WTC11 (cell line): Measurements from ENCODE around the gene MFSD2A.

Experiments
- CREM ChIP-seq: sonication (generic); formaldehyde crosslinking; IDR thresholded peaks from 2 replicates; pipeline ENCODE4 v1.8.1; 2022; ENCODE audit warnings: mild to moderate bottlenecking, missing genetic modification reagents, moderate library complexity
- GRHL2 ChIP-seq: fragments of 250-450 bp; sonication (Bioruptor Pico); IDR thresholded peaks from 2 replicates; pipeline ENCODE4 v1.8.0; 2022; ENCODE audit warnings: mild to moderate bottlenecking, moderate library complexity; ENCODE audit not compliant: insufficient replicate concordance, severe bottlenecking
- KAT7 ChIP-seq: sonication (generic); formaldehyde crosslinking; IDR thresholded peaks from 2 replicates; pipeline ENCODE4 v1.8.1; 2023; ENCODE audit warnings: missing genetic modification reagents, mild to moderate bottlenecking, borderline replicate concordance
- SMAD3 ChIP-seq: sonication (generic); formaldehyde crosslinking; IDR thresholded peaks from 2 replicates; pipeline ENCODE4 v1.8.0; 2022; ENCODE audit warnings: missing genetic modification reagents, mild to moderate bottlenecking, borderline replicate concordance
- SP1 ChIP-seq: sonication (generic); formaldehyde crosslinking; conservative IDR thresholded peaks from 2 replicates; pipeline ENCODE4 v1.8.1; 2022; ENCODE audit warnings: missing genetic modification reagents
- TEAD4 ChIP-seq: sonication (generic); formaldehyde crosslinking; IDR thresholded peaks from 2 replicates; pipeline ENCODE4 v1.8.0; 2022; ENCODE audit warnings: mild to moderate bottlenecking, missing genetic modification reagents
- TF ChIP-seq, protein P1 (sequence below): fragments of 200-600 bp; IDR thresholded peaks from 2 replicates; pipeline ENCODE4 v1.8.0; 2022; ENCODE audit warnings: antibody characterized with exemption
- TF ChIP-seq, protein P2 (sequence below): sonication (generic); formaldehyde crosslinking; IDR thresholded peaks from 2 replicates; pipeline ENCODE4 v1.8.1; 2023; ENCODE audit warnings: mild to moderate bottlenecking, missing genetic modification reagents, borderline replicate concordance
- TF ChIP-seq, protein P3 (sequence below): sonication (generic); formaldehyde crosslinking; IDR thresholded peaks from 2 replicates; pipeline ENCODE4 v1.8.1; 2023; ENCODE audit warnings: mild to moderate bottlenecking, moderate library complexity, missing genetic modification reagents
- TF ChIP-seq, protein P4 (sequence below): fragments of 250-450 bp; sonication (Bioruptor Pico); IDR thresholded peaks from 2 replicates; pipeline ENCODE4 v1.9.0; 2021; ENCODE audit warnings: mild to moderate bottlenecking
- TF ChIP-seq, protein P5 (sequence below): sonication (generic); formaldehyde crosslinking; IDR thresholded peaks from 2 replicates; pipeline ENCODE4 v1.8.1; 2022; ENCODE audit warnings: mild to moderate bottlenecking, missing genetic modification reagents, moderate library complexity, borderline replicate concordance
- TF ChIP-seq, protein P6 (sequence below): fragments of 250-450 bp; sonication (Bioruptor Pico); IDR thresholded peaks from 2 replicates; pipeline ENCODE4 v2.1.2; 2022; ENCODE audit warnings: mild to moderate bottlenecking, moderate library complexity
- TF ChIP-seq, protein P7 (sequence below): sonication (generic); formaldehyde crosslinking; IDR thresholded peaks from 2 replicates; pipeline ENCODE4 v1.8.0; 2022; ENCODE audit warnings: mild to moderate bottlenecking, missing genetic modification reagents

DNA sequence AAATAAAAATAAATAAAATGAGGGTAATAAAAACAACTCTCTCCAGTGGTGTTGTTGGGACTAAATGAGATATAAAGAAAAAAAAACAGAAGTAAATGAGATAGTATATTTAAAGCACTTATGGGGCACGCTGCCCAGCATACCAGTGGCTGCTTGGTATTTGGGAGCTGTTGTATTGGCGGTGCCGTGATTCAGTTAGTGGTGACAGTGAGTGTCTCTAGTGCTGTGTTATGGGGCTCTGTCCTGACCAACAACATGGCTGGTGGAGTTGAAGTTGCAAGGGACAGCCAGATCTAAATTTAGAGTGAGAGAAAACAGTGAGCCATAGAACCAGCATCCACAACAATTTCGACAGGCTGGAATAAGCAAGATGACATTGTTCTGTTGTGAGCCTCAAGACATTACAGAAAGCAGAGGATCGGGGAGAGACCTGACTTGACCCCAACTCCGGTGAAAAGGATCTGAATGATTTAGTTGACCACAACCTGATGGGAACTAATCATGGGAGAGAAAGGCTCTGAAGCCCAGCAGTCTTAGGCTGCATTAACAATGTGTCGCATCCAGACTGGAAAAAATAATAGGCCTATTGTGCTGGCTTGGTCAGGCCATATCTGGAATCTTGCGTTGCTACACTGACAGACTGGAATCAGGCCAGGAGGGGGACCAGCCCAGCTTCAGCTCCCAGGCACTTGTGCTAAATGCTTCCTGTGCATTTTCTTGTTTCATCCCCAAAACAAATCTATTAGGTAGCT, 2.4 kb upstream of the MFSD2A start:
- TF ChIP-seq, protein P1, sequence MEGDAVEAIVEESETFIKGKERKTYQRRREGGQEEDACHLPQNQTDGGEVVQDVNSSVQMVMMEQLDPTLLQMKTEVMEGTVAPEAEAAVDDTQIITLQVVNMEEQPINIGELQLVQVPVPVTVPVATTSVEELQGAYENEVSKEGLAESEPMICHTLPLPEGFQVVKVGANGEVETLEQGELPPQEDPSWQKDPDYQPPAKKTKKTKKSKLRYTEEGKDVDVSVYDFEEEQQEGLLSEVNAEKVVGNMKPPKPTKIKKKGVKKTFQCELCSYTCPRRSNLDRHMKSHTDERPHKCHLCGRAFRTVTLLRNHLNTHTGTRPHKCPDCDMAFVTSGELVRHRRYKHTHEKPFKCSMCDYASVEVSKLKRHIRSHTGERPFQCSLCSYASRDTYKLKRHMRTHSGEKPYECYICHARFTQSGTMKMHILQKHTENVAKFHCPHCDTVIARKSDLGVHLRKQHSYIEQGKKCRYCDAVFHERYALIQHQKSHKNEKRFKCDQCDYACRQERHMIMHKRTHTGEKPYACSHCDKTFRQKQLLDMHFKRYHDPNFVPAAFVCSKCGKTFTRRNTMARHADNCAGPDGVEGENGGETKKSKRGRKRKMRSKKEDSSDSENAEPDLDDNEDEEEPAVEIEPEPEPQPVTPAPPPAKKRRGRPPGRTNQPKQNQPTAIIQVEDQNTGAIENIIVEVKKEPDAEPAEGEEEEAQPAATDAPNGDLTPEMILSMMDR, result no peak
- TF ChIP-seq KAT7 (CRISPR knock-in tag), result no peak
- TF ChIP-seq GRHL2 (CRISPR knock-in tag), result no peak
- no peak for TF ChIP-seq TEAD4 (CRISPR knock-in tag)
- TF ChIP-seq, protein P2, sequence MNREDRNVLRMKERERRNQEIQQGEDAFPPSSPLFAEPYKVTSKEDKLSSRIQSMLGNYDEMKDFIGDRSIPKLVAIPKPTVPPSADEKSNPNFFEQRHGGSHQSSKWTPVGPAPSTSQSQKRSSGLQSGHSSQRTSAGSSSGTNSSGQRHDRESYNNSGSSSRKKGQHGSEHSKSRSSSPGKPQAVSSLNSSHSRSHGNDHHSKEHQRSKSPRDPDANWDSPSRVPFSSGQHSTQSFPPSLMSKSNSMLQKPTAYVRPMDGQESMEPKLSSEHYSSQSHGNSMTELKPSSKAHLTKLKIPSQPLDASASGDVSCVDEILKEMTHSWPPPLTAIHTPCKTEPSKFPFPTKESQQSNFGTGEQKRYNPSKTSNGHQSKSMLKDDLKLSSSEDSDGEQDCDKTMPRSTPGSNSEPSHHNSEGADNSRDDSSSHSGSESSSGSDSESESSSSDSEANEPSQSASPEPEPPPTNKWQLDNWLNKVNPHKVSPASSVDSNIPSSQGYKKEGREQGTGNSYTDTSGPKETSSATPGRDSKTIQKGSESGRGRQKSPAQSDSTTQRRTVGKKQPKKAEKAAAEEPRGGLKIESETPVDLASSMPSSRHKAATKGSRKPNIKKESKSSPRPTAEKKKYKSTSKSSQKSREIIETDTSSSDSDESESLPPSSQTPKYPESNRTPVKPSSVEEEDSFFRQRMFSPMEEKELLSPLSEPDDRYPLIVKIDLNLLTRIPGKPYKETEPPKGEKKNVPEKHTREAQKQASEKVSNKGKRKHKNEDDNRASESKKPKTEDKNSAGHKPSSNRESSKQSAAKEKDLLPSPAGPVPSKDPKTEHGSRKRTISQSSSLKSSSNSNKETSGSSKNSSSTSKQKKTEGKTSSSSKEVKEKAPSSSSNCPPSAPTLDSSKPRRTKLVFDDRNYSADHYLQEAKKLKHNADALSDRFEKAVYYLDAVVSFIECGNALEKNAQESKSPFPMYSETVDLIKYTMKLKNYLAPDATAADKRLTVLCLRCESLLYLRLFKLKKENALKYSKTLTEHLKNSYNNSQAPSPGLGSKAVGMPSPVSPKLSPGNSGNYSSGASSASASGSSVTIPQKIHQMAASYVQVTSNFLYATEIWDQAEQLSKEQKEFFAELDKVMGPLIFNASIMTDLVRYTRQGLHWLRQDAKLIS (CRISPR knock-in tag), result no peak
- TF ChIP-seq, protein P3, sequence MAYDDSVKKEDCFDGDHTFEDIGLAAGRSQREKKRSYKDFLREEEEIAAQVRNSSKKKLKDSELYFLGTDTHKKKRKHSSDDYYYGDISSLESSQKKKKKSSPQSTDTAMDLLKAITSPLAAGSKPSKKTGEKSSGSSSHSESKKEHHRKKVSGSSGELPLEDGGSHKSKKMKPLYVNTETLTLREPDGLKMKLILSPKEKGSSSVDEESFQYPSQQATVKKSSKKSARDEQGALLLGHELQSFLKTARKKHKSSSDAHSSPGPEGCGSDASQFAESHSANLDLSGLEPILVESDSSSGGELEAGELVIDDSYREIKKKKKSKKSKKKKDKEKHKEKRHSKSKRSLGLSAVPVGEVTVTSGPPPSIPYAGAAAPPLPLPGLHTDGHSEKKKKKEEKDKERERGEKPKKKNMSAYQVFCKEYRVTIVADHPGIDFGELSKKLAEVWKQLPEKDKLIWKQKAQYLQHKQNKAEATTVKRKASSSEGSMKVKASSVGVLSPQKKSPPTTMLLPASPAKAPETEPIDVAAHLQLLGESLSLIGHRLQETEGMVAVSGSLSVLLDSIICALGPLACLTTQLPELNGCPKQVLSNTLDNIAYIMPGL (CRISPR knock-in tag), result no peak
- TF ChIP-seq, protein P4, sequence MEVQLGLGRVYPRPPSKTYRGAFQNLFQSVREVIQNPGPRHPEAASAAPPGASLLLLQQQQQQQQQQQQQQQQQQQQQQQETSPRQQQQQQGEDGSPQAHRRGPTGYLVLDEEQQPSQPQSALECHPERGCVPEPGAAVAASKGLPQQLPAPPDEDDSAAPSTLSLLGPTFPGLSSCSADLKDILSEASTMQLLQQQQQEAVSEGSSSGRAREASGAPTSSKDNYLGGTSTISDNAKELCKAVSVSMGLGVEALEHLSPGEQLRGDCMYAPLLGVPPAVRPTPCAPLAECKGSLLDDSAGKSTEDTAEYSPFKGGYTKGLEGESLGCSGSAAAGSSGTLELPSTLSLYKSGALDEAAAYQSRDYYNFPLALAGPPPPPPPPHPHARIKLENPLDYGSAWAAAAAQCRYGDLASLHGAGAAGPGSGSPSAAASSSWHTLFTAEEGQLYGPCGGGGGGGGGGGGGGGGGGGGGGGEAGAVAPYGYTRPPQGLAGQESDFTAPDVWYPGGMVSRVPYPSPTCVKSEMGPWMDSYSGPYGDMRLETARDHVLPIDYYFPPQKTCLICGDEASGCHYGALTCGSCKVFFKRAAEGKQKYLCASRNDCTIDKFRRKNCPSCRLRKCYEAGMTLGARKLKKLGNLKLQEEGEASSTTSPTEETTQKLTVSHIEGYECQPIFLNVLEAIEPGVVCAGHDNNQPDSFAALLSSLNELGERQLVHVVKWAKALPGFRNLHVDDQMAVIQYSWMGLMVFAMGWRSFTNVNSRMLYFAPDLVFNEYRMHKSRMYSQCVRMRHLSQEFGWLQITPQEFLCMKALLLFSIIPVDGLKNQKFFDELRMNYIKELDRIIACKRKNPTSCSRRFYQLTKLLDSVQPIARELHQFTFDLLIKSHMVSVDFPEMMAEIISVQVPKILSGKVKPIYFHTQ (CRISPR knock-in tag), result no peak
- no peak for TF ChIP-seq SP1 (CRISPR knock-in tag)
- TF ChIP-seq, protein P5, sequence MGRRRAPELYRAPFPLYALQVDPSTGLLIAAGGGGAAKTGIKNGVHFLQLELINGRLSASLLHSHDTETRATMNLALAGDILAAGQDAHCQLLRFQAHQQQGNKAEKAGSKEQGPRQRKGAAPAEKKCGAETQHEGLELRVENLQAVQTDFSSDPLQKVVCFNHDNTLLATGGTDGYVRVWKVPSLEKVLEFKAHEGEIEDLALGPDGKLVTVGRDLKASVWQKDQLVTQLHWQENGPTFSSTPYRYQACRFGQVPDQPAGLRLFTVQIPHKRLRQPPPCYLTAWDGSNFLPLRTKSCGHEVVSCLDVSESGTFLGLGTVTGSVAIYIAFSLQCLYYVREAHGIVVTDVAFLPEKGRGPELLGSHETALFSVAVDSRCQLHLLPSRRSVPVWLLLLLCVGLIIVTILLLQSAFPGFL (CRISPR knock-in tag), result no peak
- TF ChIP-seq CREM (CRISPR knock-in tag), result no peak
- TF ChIP-seq, protein P6, sequence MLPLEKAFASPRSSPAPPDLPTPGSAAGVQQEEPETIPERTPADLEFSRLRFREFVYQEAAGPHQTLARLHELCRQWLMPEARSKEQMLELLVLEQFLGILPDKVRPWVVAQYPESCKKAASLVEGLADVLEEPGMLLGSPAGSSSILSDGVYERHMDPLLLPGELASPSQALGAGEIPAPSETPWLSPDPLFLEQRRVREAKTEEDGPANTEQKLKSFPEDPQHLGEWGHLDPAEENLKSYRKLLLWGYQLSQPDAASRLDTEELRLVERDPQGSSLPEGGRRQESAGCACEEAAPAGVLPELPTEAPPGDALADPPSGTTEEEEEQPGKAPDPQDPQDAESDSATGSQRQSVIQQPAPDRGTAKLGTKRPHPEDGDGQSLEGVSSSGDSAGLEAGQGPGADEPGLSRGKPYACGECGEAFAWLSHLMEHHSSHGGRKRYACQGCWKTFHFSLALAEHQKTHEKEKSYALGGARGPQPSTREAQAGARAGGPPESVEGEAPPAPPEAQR (CRISPR knock-in tag), result no peak
- no peak for TF ChIP-seq SMAD3 (CRISPR knock-in tag)
- TF ChIP-seq, protein P7, sequence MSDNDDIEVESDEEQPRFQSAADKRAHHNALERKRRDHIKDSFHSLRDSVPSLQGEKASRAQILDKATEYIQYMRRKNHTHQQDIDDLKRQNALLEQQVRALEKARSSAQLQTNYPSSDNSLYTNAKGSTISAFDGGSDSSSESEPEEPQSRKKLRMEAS (CRISPR knock-in tag), result no peak
